ENCODE data around the gene MAST4. TPM values are rescaled to one million over a fixed set of nuclear protein-coding genes. Genes with fewer than 3 reads are reported as not detected.
"Not testable (repeated sequence)": the region's sequence is repeated elsewhere in the genome, so short reads cannot be mapped to it uniquely, and the experiment has no call there.

The MAST4 gene
- total RNA-seq, 4 donors from 2014 or later, result 19.5 to 44.1 (median 24.1) TPM

- Histone ChIP-seq H3K36me3 (no peaks in the 10 kb centered on the region), H3K9me3 (no peaks in the 10 kb centered on the region), H3K27ac (no peak overlapping the region), H3K4me1 (no peaks in the 10 kb centered on the region), H3K27me3 (no peaks in the 10 kb centered on the region), H3K4me3 (no peak overlapping the region)
- WGBS, 2 donors, result 37 to 42% methylated on average over 3 of the region's 3 CpGs
- TF ChIP-seq POLR2A (IDR thresholded peaks at IDR 0.05), result no peak
- no peak for DNase-seq (ENCODE audit: low spot score in 2 of 2)
These were observed 84.0 kb downstream of the MAST4 start for GRCh38 chr5:66680221-66680620.

- no peak for TF ChIP-seq CTCF (IDR thresholded peaks at IDR 0.05)
- no peak for TF ChIP-seq EP300 (IDR thresholded peaks at IDR 0.05)
- TF ChIP-seq POLR2A (IDR thresholded peaks at IDR 0.05), result no peak
- 87% methylated on average over 3 of the region's 3 CpGs for WGBS, 2 donors
- Histone ChIP-seq H3K36me3 (no peaks in the 10 kb centered on the region), H3K4me3 (no peak overlapping the region), H3K9me3 (no peaks in the 10 kb centered on the region), H3K27me3 (no peaks in the 10 kb centered on the region), H3K4me1 (no peaks in the 10 kb centered on the region), H3K27ac (no peak overlapping the region)
- DNase-seq (ENCODE audit: low spot score in 2 of 2), result no peak
These were observed 84.6 kb downstream of the MAST4 start for GRCh38 chr5:66680804-66681203.

GRCh38 chr5:66684663-66685062 lies 88.5 kb downstream of the MAST4 start:
- no peak overlapping the region for H3K4me3 ChIP-seq
- H3K36me3 ChIP-seq, result no peaks in the 10 kb centered on the region
- TF ChIP-seq POLR2A (IDR thresholded peaks at IDR 0.05) (no peak), EP300 (IDR thresholded peaks at IDR 0.05) (no peak), CTCF (IDR thresholded peaks at IDR 0.05) (no peak)
- 90 to 96% methylated on average over 2 of the region's 2 CpGs for WGBS, 2 donors
- DNase-seq (ENCODE audit: low spot score in 2 of 2), result no peak
- no peak overlapping the region for H3K27ac ChIP-seq
- H3K27me3 ChIP-seq, result no peaks in the 10 kb centered on the region
- H3K9me3 ChIP-seq, result no peaks in the 10 kb centered on the region
- no peaks in the 10 kb centered on the region for H3K4me1 ChIP-seq

GRCh38 chr5:66689522-66690220 lies 93.5 kb downstream of the MAST4 start:
- WGBS, 2 donors, result 84 to 94% methylated on average over 5 of the region's 5 CpGs
- no peaks in the 10 kb centered on the region for H3K36me3 ChIP-seq
- no peak for DNase-seq (ENCODE audit: low spot score in 2 of 2)
- TF ChIP-seq POLR2A (IDR thresholded peaks at IDR 0.05) (no peak), CTCF (IDR thresholded peaks at IDR 0.05) (no peak), EP300 (IDR thresholded peaks at IDR 0.05) (no peak)
- H3K4me1 ChIP-seq, result no peaks in the 10 kb centered on the region
- H3K27ac ChIP-seq, result no peak overlapping the region
- no peaks in the 10 kb centered on the region for H3K9me3 ChIP-seq
- no peaks in the 10 kb centered on the region for H3K27me3 ChIP-seq
- H3K4me3 ChIP-seq, result no peak overlapping the region

GRCh38 chr5:66694036-66694435 lies 97.8 kb downstream of the MAST4 start:
- WGBS, 2 donors, result 90 to 95% methylated on average over 3 of the region's 3 CpGs
- Histone ChIP-seq H3K4me3 (no peak overlapping the region), H3K27me3 (no peaks in the 10 kb centered on the region), H3K36me3 (no peaks in the 10 kb centered on the region), H3K4me1 (no peaks in the 10 kb centered on the region), H3K9me3 (peaks cover 0 to 7% (median 0%) of the 10 kb centered on the region in 4 donors), H3K27ac (no peak overlapping the region)
- TF ChIP-seq CTCF (IDR thresholded peaks at IDR 0.05) (no peak), EP300 (IDR thresholded peaks at IDR 0.05) (no peak), POLR2A (IDR thresholded peaks at IDR 0.05) (no peak)
- DNase-seq (ENCODE audit: low spot score in 2 of 2), result no peak

- H3K27me3 ChIP-seq; H3K4me1 ChIP-seq; DNase-seq (ENCODE audit: low spot score in 2 of 2); H3K4me3 ChIP-seq; H3K27ac ChIP-seq; H3K36me3 ChIP-seq; H3K9me3 ChIP-seq: not testable (repeated sequence)
- WGBS, 2 donors, result 96 to 100% methylated on average over 2 of the region's 2 CpGs
These were observed 99.6 kb downstream of the MAST4 start for GRCh38 chr5:66695840-66696239.

Measured in tibial nerve (tissue), 4 donors.